Liver (tissue), 2 donors: ENCODE data around the gene C14orf132.

Experiments
- FOXA1 ChIP-seq: IDR thresholded peaks from 2 replicates; pipeline ENCODE4 v1.6.1; 2016; ENCODE audit warnings: antibody characterized with exemption
- GABPA ChIP-seq, 2 donors: IDR thresholded peaks in 1 of 2; conservative IDR thresholded peaks in 1 of 2; 2 replicates each; pipeline ENCODE4 v1.6.1; 2016; ENCODE audit warnings: antibody characterized with exemption in 2 of 2, mild to moderate bottlenecking in 1 of 2, moderate library complexity in 1 of 2
- donor health status: healthy.

GRCh38 chr14:96050482-96050881 is 11.3 kb downstream of the C14orf132 start:
- TF ChIP-seq GABPA (IDR thresholded peaks at IDR 0.05 in 1 of 2, conservative IDR thresholded peaks at IDR 0.05 in 1 of 2) (no peak), FOXA1 (no peak)
